GM18508 (cell line): Measurements from ENCODE around the gene TRRAP.
"Not testable (repeated sequence)": the region's sequence is repeated elsewhere in the genome, so short reads cannot be mapped to it uniquely, and the experiment has no call there.

Experiments used
- ATAC-seq: cut with Tn5 transposase; IDR thresholded peaks from one replicate; pipeline ENCODE4 v1.9.1; 2021; ENCODE audit warnings: moderate number of reproducible peaks; ENCODE audit not compliant: insufficient read depth, unreplicated experiment

The TRRAP gene

DNA sequence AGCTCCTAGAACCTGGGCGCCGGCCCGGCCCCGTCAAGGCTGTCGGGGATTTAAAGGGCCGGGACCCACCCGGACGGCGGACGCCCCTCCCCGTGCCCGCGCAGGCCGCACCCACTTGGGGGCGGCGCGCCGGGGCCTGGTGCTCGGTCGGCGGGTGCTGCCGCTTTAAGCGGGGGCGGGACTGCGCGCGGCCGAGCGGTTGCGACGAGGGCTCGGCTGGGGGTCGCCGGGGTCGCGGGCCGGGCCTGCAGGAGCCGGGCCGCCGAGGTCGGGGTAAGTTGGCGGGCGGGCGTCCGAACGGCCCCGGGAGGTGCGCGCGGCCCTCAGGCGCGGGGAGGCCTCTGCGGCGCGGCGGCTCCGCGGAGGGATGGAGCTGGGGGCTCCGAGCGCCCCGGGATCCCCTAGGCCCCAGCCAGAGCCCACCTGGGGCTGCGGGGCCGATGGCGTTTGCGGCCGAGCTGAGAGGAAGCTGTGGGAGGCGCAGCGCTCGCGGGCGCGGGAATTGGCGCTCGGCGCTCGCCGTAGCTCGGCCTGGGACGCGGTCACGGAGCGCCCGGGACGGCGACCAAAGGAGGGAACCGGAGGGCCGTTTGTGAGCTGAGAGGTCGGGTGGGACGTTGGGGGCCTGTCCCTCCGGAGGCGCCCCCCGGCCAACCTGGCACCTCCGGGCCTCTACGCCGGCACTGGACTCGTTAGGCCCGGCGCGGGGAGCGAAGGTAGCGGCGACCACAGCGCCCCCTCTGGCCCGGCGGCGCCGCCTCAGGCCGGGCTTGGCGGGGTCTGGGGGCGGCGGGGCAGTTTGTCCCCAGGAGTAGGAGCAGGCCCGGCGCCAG lies at the start of gene TRRAP:
TRRAP (plus strand) TSS at position 168 of the 833 bp plus-strand sequence. CDS start 2,619 bp downstream, outside the sequence.
- ATAC-seq = no peak

DNA sequence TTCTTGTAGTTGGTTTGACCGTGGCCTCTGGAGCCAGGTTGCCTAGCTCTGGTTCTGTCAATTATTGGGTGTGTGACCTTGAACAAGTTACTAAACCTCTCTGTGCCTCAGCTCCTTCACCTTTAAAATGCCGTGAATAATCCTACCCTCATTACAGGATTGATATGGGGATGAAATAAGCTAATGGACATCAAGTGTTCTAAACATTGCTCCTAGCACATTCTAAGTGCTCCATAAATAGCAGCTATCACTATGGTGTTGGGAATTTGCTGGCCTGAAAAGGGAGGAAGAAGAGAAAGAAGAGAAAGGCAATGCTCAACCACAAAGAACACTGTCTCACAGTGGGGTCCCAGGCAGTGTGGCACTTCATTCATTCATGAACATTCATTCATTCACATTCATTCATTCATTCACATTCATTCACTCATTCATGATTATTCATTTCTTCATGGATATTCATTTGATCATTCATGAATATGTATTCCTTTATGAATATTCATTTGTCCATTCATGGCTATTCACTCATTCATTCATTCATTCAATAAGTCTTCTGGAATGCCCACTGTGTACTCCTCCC lies 47.3 kb upstream of the TRRAP start:
- no peak for ATAC-seq

- no peak for ATAC-seq
Measured at GRCh38 chr7:98831641-98832221, 46.6 kb upstream of the TRRAP start.

GRCh38 chr7:98833022-98833421 lies 45.3 kb upstream of the TRRAP start:
- ATAC-seq = no peak

- no peak for ATAC-seq
Measured at GRCh38 chr7:98834949-98835348, 43.4 kb upstream of the TRRAP start.

DNA sequence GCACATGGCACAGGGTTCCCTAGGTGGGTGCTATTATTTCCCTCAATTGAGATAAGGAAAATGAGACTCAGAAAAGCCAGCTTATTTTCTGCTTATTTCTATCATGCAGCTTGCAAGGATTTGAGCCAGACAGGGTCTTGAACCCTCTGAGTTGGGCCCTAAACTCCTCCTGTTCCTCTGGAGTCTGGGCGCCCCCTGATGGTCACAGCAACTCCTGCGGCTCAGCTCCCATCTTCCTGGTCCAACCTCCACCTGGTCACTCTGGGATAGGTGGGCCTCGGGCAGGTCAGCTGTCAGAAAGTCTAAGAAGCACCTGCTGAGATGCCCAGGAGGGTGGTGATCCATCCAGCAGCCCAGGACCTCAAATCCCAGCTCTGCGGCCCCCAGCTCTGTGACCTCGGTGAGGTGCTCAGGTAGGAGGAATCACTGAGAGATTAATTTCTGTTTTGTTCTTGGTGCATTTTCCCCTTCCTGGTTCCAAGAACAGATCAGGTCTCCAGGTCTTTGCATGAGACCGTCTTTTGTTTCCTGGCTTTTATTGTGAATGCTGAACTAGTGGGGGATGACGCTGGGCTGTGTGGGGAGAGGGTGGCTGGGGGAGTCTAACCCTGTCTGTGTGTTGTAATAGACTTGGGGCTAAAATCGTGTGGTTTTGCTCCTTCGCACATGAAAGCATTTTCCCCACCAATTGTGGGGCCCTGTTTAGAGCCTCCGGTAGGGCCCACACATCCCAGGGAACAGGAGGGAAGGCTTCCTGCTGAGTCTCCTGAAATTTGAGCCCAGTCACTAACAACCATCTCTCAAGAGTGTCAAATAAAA lies 41.3 kb upstream of the TRRAP start:
- no peak for ATAC-seq

DNA sequence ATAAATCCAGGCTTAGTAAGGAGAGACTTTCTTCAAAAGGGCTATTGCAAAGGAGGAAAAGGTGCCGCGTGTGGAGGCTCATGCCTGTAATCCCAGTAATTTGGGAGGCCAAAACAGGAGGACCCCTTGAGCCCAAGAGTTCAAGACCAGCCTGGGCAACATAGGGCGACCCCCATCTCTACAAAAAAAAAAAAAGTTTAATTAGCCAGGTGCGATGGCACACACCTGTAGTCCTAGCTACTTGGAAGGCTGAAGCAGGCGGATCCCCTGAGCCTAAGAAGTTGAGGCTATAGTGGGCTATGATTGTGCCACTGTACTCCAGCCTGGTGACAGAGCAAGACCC lies 40.7 kb upstream of the TRRAP start:
- no peak for ATAC-seq

DNA sequence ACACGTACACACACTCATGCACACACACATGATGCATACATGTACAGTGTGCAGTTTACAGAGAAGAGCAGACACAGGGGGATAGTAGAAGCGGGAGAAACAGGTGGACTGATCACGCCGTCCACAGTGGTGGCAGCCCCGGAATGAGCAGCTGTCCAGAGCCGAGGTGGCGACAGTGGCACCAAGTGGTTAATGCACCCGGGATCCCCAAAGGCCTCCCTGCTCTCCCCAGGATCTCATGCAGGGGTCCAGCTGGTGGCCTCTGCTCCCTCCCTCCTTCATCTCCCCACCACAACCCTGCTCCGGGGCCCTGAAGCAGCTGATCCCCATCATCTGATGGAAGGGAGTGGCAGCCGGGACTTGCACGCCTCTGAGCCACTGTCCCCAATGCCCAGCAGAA lies 38.2 kb upstream of the TRRAP start:
- no peak for ATAC-seq

- no peak for ATAC-seq
Measured at GRCh38 chr7:98840722-98841121, 37.6 kb upstream of the TRRAP start.

- no peak for ATAC-seq
Measured at GRCh38 chr7:98841179-98841997, 36.9 kb upstream of the TRRAP start.

DNA sequence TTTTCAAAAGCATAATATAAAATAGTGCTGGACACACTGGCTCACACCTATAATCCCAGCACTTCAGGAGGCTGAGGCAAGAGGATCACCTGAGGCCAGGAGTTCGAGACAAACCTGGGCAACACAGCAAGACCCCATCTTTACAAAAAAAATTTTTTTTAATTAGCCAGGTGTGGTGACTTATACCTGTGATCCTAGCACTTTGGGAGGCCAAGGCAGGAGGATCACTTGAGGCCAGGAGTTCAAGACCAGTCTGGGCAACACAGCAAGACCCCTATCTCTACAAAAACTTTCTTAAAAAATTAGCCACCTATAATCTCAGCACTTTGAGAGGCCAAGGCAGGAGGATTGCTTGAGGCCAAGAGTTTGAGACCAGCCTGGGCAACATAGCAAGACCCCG lies 35.8 kb upstream of the TRRAP start:
- ATAC-seq = not testable (repeated sequence)

DNA sequence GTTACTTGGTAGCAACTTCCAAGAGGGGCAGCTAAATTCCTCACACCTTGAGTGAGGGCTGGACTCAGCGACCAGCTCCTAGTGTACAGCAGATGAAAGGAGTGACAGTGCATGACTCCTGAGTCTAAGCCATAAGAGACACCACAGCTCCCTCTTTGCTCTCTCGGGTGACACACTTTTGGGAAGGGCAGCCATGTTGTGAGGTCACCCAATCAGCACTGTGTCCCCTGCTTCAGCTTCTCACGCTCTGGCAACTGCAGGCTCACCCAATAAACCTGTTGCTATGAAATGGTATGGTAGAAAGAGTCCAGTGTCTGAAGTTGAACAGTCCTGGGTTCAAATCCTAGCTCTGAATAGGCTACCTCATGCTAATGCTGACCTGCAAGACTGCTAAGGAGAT lies 29.4 kb upstream of the TRRAP start:
- ATAC-seq = no peak

DNA sequence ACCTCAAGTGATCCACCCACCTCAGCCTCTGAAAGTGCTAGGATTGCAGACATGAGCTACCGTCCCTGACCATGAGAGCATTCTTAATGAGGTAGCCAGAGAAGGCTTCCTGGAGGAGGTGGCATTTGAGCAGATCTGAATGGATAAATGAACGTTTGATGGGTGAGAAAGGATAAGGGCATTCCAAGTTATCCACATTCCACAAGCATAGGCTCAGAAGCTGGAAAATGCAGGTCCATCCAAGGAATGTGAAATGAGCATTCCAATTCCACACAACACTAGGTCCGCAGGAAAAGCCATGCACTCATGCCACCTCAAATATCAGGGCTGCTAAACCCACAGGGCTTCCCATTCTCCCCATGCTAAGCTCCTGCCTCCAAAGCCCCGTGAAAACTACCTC lies 25.5 kb upstream of the TRRAP start:
- no peak for ATAC-seq

GRCh38 chr7:98855610-98856422 lies 22.5 kb upstream of the TRRAP start:
- no peak for ATAC-seq

DNA sequence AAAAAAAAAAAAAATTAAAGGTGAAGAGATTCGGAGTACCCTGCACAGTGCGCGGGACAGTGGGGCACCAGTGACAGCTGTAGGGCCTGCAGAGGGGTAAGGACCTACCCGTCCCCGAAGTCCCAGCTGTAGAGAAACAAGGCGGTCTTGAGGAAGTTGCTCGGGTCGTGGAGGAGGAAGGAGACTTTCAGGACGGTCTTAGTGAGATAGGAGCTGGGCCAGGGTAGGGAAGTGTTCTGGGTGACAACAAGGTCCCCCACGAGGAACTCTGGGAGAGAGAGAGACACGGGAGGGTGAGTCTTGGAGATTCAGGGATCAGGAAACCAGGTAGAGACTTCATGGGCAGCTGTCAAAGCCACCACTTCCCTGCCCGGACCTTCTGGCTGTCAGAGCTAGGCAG lies 18.3 kb upstream of the TRRAP start:
- ATAC-seq = no peak

DNA sequence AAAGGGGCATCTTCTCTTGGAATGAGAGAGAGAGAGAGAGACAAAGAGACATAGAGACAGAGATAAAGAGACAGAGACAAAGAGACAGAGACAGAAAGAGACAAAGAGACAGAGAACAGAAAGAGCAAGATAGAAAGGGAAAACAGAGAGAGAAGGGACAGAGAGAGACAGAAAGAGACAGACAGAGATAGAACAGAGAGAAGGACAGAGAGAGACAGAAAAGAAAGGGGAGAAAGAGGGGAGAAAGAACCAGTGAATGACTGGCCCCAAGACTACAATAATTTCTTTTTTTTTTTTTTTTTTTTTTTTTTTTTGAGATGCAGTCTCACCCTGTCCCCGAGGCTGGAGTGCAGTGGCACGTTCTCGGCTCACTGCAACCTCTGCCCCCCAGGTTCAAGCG lies 16.1 kb upstream of the TRRAP start:
- no peak for ATAC-seq

DNA sequence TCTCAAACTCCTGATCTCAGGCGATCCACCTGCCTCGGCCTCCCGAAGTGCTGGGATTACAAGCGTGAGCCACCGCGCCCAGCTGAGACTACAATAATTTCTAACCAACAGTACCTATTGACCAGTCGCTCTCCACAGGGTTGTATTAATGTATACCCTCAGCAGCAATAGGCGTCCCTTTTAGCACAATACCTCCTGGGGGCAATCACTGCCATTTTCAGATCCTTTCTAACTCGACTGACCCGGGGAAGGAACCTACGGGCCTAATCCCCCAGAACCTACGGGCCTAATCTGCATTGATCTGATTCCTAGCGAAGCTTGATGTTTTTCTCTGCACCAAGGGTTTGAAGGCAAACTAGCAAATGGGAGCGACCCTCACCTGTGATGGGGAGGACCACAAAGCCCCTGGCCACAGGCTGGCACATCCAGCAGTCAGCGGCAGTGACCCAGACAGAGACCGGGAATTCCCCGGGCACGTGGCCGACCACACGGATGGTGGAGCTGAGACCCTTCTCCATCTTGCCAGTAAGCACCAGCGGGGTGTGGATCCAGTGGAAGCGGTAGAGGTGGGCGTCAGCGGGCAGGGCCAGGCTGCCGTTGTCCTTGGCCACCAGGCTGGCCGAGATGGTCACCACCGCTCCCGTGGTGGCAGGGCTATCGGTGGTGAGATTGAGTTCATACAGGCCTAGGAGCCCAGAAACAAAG lies 15.5 kb upstream of the TRRAP start:
- ATAC-seq = no peak

- no peak for ATAC-seq
Measured at GRCh38 chr7:98863601-98864000, 14.7 kb upstream of the TRRAP start.
